GM12891 (cell line): ENCODE results near the gene KRT5.
"Not testable (repeated sequence)": the region's sequence is repeated elsewhere in the genome, so short reads cannot be mapped to it uniquely, and the experiment has no call there.

ENCODE experiments used
- DNase-seq: peaks from one replicate; pipeline ENCODE4 v3.0.0; 2011; ENCODE audit warnings: low spot score; ENCODE audit not compliant: insufficient read length
- FAIRE-seq: peaks from 2 replicates; lab custom pipeline; 2011; peaks lifted over from hg19 to GRCh38; lab: Jason Lieb, UNC
- PAX5 ChIP-seq: IDR thresholded peaks from 2 replicates; pipeline ENCODE4 v1.6.1; 2011; ENCODE audit warnings: low read length, moderate library complexity, mild to moderate bottlenecking; ENCODE audit not compliant: insufficient read depth, severe bottlenecking
- POLR2A ChIP-seq: IDR thresholded peaks from 2 replicates; pipeline ENCODE4 v1.6.1; 2011; ENCODE audit warnings: low read depth, low read length, control low read depth
- POLR2AphosphoS5 ChIP-seq: IDR thresholded peaks from 2 replicates; pipeline ENCODE4 v1.6.1; 2011; ENCODE audit warnings: low read depth, low read length, control low read depth
- POU2F2 ChIP-seq: IDR thresholded peaks from 2 replicates; pipeline ENCODE4 v1.6.1; 2011; ENCODE audit warnings: low read depth, mild to moderate bottlenecking, control low read depth, low read length, moderate library complexity
- SPI1 ChIP-seq: IDR thresholded peaks from 2 replicates; pipeline ENCODE4 v1.6.1; 2011; ENCODE audit warnings: low read depth, low read length, control low read depth
- TAF1 ChIP-seq: IDR thresholded peaks from 2 replicates; pipeline ENCODE4 v1.6.1; 2011; ENCODE audit warnings: low read depth, low read length, control low read depth

KRT5 gene

DNA sequence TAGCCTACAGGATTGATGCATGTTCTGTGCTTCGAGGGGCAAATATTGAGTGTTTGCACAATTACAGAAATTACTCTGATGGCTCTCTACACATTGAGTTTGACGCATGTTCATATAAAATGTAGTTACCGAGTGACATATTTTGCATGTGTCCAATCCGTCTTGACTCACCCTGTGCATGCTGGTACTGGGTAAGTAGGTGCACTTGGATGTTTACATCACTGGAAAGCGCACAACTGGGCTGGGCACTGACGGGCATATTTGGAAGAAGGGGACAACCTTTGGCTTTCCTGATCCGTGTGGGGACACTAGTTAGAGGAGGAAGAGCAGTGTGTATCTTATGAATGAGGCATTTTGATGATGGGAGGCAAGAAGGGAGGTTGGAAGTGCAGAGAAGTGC, 22.2 kb downstream of the KRT5 start:
- DNase-seq: no peak
- no peak for TF ChIP-seq PAX5
- TF ChIP-seq TAF1: no peak
- no peak for TF ChIP-seq SPI1
- no peak for TF ChIP-seq POLR2A
- TF ChIP-seq POU2F2: no peak
- FAIRE-seq: no peak

DNA sequence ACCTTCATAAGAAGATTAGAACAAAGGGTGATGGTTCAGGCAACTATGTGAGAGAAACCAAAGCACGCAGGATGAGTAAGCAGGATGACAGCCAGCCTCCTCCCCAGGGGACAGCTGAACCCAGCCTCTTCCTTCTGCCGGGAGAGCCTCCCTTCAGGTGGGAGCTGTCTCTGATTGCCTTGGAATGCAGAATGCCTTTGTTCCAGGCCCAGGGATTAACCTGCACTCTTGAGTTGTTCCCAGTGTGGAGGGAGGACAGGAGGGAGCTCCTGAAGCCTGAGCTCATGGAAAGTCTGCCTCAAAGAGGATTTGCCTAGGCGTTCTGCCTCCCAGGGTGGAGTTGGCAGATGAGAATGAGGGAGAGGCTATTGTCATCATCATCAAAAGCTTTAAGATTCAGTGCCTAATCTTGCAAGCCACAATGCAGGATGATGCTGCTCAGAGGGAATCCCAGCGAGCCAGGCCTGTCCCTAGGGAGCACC, 23.6 kb downstream of the KRT5 start:
- TF ChIP-seq POU2F2 (no peak), TAF1 (no peak), PAX5 (no peak), SPI1 (no peak), POLR2AphosphoS5 (no peak), POLR2A (no peak)
- DNase-seq: no peak
- no peak for FAIRE-seq

DNA sequence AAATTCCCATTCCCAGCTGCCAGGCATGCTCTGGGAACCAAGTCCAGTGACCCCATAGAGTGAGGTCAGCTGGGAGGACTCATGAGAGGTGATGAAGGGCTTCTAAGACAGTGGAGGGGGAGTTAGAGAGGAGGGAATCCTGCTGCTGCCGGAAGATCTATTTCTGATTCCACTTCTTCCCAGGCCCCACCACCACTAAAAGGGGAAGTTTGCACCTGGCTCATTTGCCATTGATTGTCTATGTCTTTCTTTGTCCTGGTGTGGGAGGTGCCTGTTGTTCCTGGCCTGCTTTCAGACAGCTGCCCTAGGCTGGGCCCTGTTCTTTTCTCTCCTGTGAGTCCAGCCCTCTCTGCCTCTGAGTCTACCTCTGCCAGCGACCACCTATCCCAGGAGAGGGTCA, 24.1 kb downstream of the KRT5 start:
- no peak for TF ChIP-seq SPI1
- TF ChIP-seq PAX5: no peak
- no peak for TF ChIP-seq POLR2AphosphoS5
- no peak for TF ChIP-seq POU2F2
- no peak for TF ChIP-seq POLR2A
- TF ChIP-seq TAF1: no peak
- DNase-seq (no peak), FAIRE-seq (no peak)

DNA sequence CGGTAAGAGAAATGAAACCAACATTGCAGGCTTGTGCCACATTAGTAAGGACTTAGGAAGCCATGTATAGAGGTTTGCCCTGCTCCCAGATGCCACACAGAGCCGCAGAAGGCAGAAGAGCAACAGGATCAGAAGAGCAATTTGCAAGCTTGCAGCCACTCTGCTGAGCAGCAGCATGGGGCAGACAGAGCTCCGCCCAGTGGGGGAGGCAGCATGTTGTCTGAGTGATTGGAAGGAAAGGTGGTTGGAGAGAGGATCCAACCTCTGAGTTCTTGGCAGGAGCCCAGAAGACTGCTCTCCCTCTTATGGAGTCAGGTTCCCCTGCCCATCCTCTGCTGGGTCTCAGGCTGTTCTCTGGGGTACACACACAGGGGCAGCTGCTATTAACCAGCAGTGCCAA, 24.8 kb downstream of the KRT5 start:
- DNase-seq: no peak

DNA sequence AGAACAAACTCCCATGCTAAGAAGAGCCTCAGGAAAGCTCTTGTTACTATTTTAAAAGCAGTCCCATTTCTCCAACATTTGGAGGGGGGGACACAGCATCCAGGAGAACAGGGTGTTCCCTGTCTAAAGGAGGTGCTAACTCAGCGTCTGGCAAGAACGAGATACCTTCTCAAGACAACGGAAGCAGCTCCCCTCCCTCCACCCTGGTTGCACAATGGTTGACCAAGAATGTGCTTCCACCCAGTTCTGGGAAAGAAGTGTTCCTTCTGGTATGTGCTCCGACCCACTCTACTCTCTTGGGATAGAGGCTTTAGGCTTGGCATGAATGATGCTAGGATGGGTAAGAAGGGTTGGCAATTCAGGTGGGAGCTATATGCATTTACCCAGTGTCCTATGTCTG, 25.7 kb downstream of the KRT5 start:
- TF ChIP-seq POLR2AphosphoS5 (no peak), TAF1 (no peak), POLR2A (no peak), PAX5 (no peak), SPI1 (no peak), POU2F2 (no peak)
- FAIRE-seq: no peak

More for the DNA sequence above, 24.8 kb downstream of the KRT5 start:
- no peak for FAIRE-seq
- TF ChIP-seq POLR2AphosphoS5 (no peak), SPI1 (no peak), POU2F2 (no peak), TAF1 (no peak), POLR2A (no peak), PAX5 (no peak)

DNA sequence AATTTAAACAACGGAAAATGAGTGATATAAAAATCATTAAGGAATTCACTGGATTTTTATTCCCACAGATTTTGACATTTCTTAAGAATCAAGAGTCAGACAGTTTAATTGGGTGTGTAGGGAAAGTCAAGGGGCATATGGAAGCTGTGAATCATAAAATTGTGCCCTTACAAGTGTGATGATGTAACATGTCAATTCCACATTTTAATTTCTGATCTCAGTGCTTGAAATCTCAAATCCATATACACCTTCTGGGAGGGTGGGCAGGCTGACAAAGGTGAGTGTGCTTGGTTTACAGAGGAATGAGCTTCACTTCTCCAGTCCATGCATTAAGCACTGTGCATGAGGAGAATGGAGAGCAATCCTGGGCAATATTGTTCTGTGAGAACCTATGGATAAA, 26.1 kb downstream of the KRT5 start:
- TF ChIP-seq PAX5: no peak
- TF ChIP-seq POLR2AphosphoS5: no peak
- no peak for TF ChIP-seq POLR2A
- no peak for TF ChIP-seq POU2F2
- no peak for TF ChIP-seq SPI1
- no peak for TF ChIP-seq TAF1
- DNase-seq: no peak
- FAIRE-seq: no peak

More for the DNA sequence above, 25.7 kb downstream of the KRT5 start:
- no peak for DNase-seq

DNA sequence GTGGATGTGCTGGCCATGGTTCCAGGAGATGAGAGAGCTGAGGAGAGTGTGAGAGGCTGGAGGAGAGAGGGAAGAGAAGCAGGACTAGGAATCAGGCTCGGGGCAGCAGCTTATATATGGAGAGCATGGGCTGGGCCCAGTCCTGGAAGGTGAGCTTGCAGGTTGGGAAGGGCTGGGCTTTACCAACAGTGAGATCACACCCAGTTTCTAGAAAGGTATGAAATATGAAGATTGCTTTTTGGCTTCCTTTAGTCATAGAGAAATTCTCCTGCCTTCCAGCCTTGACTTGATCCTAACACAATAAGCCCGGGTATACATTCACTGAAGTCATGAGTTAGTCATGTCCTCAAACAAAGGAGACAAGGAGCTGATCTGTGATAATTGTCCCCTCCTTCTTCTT, 27.0 kb downstream of the KRT5 start, which contains the start of gene KRT6A:
KRT6A (minus strand) TSS at position 86 of the 400 bp plus-strand sequence; CDS start at position 17, 69 bp downstream.
- TF ChIP-seq POLR2AphosphoS5: no peak
- TF ChIP-seq TAF1: no peak
- TF ChIP-seq PAX5: no peak
- no peak for TF ChIP-seq POU2F2
- no peak for TF ChIP-seq POLR2A
- no peak for TF ChIP-seq SPI1
- DNase-seq (no peak), FAIRE-seq (no peak)

DNA sequence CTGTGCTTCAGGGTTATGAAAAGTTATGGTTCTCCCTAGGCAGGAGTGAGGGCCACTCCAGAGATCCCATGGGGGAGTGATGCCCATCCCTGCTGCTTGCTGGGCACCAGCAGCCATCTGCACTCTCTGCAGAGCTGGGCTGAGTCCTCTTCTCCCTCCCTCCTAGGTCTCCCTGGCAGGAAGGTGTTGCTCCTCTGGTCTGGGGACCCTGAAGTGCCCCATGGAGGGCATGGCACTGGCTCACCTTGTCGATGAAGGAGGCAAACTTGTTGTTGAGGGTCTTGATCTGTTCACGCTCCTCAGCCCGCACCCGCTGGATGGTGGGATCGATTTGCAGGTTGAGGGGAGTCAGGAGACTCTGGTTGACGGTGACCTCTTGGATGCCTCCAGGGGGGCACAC, 27.8 kb downstream of the KRT5 start:
- not testable (repeated sequence) for FAIRE-seq, DNase-seq

DNA sequence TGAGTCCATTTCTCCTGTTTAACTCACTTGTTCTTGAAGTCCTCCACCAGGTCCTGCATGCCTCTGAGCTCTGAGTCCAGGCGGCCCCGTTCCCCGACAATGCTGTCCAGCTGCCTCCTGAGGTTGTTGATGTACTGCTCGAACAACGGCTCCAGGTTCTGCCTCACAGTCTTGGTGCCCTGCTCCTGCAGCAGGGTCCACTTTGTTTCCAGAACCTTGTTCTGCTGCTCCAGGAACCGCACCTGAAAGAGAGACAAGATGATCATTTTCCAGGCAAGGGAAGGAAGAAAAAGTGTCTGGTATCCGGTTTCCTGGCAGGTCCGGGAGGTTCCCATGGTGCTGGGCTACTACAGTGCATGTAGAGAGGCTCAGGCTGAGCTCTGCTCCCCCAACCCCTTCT, 28.7 kb downstream of the KRT5 start:
- not testable (repeated sequence) for FAIRE-seq, DNase-seq

DNA sequence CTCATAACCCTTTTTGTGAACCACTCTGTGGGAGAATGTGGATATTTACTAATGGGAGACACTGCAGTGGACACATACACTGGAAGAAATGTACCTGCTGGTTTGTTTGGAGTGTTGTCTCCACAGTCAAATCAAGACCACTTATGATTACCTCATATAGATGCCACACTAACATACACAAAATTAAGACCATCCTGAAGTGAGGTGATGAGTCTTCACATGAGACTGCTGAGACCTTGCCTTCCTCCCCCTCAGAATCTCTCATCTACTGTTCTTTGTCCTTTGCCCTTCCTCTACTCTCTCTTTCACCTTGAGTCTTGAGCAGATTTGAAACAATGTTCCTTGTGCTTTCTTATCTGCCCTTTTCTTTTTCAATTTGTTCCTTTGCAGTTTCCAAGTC, 31.5 kb downstream of the KRT5 start:
- FAIRE-seq: no peak
- TF ChIP-seq PAX5: no peak
- no peak for TF ChIP-seq TAF1
- no peak for TF ChIP-seq POU2F2
- no peak for DNase-seq

DNA sequence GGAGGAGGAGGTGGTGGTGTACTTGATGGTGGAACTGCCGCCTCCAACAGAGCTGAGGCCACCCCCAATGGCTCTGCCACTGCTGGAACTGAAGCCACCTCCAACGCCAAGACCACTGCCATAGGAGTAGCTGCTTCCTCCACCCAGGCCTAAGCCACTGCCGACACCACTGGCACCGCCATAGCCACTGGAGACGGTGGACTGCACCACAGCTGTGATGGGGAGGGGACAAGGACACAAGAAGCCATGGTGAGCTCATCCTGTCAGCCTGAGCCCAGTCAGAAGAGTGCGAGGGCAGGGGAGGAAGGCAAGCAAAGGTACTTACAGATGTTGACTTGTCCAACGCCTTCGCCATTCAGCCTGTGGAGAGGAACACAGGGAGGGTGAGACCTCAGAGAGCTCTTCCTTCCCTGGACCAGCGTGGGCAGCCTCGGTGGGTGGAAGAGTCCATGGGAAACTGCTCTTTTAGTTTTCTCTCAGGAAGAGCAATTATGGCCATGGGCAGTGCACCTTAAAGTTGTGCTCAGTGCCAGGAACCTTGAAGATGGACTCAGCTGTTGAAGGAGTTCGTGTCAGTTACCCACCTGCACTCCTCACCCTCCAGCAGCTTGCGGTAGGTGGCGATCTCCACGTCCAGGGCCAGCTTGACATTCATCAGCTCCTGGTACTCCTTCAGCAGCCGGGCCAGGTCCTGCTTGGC, 32.3 kb downstream of the KRT5 start:
- DNase-seq, FAIRE-seq: not testable (repeated sequence)
